HG02852 (cell line): ENCODE measurements around the gene ARHGAP35.
"Not testable (repeated sequence)": the region's sequence is repeated elsewhere in the genome, so short reads cannot be mapped to it uniquely, and the experiment has no call there.

Source experiments
- ATAC-seq: cut with Tn5 transposase; IDR thresholded peaks from one replicate; pipeline ENCODE4 v1.9.1; 2021; ENCODE audit warnings: mild to moderate bottlenecking, moderate library complexity; ENCODE audit not compliant: unreplicated experiment

The ARHGAP35 gene

GRCh38 chr19:46860846-46861690, at the start of gene ARHGAP35:
TSS of gene ARHGAP35 (plus strand) at chr19:46860997. CDS start at chr19:46918676, 57,679 bp downstream.
- no peak for ATAC-seq

DNA sequence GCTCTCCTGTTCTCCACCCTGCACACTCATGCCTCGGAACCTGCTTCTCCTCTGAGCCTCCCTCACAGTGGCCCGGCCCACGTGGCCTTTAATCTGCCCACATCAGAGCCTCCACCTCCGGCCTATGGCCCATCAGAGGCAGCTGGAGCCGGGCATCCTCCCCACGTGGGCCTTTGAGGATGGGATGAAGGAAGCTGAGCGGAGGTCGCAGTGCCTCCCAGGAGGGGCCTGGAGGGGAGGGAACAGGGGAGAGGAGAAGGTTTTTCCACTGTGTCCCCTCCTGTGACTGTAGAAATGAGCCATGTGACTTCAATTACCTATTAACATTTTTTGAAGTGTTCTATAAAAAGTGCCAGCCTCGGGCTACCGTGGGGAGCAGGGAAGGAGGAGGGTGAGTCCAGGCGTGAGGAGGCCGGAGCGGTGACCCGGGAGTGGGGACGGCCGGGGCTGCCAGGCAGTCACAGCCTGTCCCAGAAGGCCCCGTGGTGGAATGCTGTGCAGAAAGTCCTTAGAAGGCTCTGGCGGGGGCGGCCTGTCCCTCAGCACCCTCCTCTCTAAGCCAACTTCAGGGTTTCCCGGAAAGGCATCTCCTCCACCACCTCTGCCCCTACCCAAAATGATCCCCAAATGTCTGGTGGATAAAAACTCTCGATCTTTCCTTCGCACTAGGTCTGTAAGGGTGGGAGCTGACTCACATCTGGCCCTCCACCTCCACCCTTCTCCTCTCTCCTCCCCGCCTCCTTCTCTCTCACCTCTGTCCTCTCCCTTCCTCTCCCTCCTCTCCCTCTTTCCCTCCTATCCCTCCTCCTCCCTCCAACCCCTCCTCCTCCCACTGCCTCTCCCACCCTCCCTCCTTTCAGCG, 47.6 kb upstream of the ARHGAP35 start:
- ATAC-seq = no peak

- ATAC-seq = no peak
These were observed 46.9 kb upstream of the ARHGAP35 start for GRCh38 chr19:46813839-46814358.

DNA sequence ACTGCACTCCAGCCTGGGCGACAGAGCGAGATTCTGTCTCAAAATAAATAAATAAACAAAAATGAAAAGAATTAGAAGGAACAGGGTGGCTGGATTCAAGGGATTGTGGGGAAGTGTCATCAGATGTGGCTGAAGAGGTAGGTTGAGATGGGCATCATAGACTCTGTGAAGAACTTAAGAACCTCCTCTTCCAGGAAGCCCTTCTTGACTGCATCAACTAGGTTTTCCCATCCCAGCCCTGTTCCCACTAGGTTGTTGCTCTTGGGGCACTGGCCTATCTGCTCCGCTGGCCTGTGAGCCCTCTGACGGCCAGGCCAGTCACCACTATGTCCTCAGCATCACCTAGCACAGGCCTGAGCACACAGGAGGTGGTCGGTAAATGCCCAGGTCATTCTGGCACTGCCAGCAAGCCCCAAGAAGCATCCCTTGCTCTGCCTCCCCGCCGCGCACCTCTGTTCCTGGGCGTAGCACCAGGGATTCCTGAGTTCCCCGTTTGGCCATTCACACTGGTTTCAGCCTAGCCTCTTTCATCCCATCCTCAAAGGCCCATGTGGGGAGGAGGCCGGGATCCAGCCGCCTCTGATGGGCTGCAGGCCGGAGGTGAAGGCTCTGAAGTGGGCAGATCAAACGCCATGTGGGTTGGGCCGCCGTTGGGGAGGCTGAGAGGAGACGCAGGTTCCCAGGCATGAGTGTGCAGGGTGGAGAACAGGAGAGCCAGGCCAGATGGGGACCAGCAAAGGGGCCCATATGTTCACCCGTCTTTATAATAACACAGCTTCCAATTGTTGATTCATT, 44.8 kb upstream of the ARHGAP35 start:
- ATAC-seq = no peak

DNA sequence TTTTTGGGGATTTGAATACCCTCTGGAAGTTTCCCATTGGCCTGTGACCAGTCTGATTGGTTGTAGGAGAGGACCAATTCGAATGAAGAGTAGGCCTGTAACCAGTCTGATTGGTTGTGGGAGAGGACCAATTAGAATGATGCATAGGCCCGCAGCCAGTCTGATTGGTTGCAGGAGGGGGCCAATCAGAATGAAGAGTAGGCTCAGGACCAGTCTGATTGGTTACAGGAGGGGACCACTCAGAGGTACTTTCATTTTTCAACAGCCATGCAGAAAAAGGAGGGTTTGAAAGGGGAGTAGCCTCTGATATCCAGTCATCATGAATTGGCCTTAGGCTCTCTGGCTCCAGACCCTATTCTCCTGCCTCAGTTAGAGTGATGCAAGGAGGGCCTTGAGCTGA, 42.0 kb upstream of the ARHGAP35 start:
- no peak for ATAC-seq

GRCh38 chr19:46821512-46822409, 39.0 kb upstream of the ARHGAP35 start:
- no peak for ATAC-seq

DNA sequence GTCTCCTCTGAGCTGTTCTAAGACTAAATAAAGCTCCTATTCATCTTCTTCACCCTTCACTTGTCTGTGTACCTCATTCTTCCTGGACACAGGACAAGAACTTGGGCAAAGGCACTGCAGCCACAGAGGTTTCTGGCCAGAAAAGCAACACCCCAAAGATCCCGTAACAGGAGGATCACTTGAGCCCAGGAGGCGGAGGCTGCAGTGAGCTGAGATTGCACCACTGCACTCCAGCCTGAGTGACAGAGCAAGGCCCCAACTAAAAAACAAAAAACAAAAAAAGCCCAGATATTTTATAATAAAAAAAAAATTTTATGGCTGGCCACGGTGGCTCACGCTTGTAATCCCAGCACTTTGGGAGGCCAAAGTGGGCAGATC, 38.4 kb upstream of the ARHGAP35 start:
- not testable (repeated sequence) for ATAC-seq

DNA sequence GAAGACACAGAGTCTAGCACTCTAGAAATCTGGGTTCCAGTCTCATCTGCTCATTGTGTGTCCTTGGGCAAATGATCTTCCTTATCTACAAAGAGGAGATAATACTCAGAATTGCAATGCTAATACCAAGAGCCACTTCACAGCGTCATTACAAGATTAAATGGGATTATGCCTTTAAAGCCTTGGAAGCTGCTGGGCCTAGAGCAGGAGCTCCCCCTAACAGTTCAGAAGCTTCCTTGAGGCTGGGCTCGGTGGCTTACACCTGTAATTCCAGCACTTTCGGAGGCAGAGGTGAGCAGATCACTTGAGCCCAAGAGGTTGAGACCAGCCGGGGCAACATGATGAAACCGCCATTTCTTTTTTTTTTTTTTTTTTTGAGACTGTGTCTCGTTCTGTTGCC, 37.7 kb upstream of the ARHGAP35 start:
- ATAC-seq = no peak

GRCh38 chr19:46824890-46825730, 35.7 kb upstream of the ARHGAP35 start:
- no peak for ATAC-seq

DNA sequence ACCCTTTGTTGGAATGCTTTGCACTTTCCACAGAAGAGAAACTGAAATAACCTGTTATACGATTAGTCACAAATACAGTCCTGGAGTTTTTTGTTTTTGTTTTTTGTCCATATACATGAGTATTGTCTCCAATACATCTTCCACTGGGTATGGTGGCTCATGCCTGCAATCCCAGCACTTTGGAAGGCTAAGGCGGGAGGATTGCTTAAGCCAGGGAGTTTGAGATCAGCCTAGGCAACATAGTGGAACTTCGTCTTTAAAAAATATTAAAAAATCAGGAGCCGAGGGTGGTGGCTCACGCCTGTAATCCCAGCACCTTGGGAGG, 35.1 kb upstream of the ARHGAP35 start:
- no peak for ATAC-seq

- no peak for ATAC-seq
These were observed 32.3 kb upstream of the ARHGAP35 start for GRCh38 chr19:46828484-46828883.

DNA sequence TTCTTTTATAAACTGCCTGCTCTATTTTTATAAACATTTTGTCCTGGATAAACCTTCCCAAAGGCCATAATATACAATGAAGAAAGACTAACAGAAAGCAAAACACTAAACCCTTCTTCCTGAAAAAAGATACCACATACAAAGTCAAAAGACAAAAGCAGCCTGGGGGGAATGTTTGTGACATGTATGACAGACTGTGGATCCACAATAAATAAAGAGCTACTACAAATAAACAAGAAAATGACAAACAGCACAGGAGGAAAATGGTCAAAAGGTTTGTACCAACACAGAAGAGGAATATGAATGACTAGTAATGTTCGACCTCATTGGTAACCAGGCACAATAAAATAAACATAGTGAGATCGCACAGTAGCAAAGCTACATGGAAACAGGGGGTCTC, 29.9 kb upstream of the ARHGAP35 start:
- no peak for ATAC-seq

GRCh38 chr19:46834121-46834520, 26.7 kb upstream of the ARHGAP35 start:
- ATAC-seq = no peak

- ATAC-seq = no peak
These were observed 25.8 kb upstream of the ARHGAP35 start for GRCh38 chr19:46834984-46835383.

DNA sequence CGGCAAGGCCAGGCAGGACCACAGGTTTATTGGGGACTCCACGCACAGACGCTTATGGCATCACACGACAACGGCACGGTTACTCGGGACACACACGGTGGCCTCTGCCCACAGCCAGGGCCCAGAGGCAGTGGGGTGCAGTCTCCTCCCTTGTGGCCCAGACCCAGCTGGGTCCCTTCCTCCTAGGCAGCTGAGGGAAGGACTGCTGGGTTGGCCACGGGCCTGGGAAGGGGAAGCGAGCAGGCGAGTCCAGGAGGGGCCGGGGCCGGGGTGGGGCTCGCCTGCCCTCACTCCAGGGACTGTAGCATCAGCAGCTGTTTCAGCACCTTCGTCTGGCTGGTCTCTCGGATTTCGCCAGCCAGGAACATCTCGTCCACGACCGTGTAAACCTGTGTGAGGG, 22.6 kb upstream of the ARHGAP35 start:
- ATAC-seq = no peak

GRCh38 chr19:46839752-46840497, 20.9 kb upstream of the ARHGAP35 start:
- ATAC-seq = no peak

- ATAC-seq = no peak
These were observed 20.3 kb upstream of the ARHGAP35 start for GRCh38 chr19:46840498-46840942.

DNA sequence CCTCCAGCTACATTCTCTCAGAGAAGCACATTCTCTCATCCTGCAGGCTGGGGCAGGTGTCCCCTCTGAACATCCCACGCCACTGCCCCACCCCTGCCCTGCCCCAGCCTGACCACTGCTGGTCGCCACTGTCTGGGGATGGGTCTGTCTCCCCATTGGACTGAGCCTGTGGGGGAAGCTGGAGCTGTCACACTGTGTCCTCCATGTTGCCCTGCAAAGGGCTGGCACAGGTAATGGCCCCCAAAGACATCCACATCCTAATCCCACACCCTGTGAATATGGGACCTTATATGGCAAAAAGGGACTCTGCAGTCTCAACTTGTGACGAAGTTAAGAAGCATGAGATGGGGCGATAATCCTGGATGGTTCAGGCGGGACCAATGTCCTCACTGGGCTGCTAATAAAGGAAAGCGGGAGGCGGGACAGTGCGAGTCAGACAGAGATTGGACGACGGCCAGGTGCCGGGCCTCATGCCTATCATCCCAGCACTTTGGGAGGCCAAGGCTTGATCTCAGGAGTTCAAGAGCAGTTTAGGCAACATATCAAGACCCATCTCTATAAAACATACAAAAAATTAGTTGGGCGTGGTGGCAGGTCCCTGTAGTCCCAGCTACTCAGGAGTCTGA, 19.2 kb upstream of the ARHGAP35 start:
- ATAC-seq = no peak
